CD14-positive monocyte (primary cell): ENCODE measurements around the gene FANCC. TPM values are rescaled to one million over a fixed set of nuclear protein-coding genes. Genes with fewer than 3 reads are reported as not detected.

ENCODE experiments used
- DNase-seq, 3 donors: peaks; one replicate each; pipeline ENCODE4 v3.0.0-alpha.2; 2011 to 2022
- H2AFZ ChIP-seq: 2 replicates; pipeline ENCODE4 v1.6.0; 2012; ENCODE audit warnings: mild to moderate bottlenecking, low read depth, low read length, inconsistent platforms; ENCODE audit not compliant: insufficient read depth, poor library complexity, severe bottlenecking
- H3K27ac ChIP-seq, 2 donors: 1 replicate in 1 of 2; 2 replicates in 1 of 2; pipeline ENCODE4 v1.5.1; 2012 to 2013; ENCODE audit warnings: low read length in 2 of 2, control low read depth in 1 of 2, inconsistent platforms in 1 of 2, low read depth in 1 of 2, mild to moderate bottlenecking in 1 of 2
- H3K27me3 ChIP-seq, 2 donors: one replicate each; pipeline versions ENCODE4 v1.6.0 to v1.6.1; 2011 to 2013; ENCODE audit warnings: low read length in 2 of 2; ENCODE audit not compliant: control insufficient read depth in 2 of 2, insufficient read depth in 2 of 2
- H3K36me3 ChIP-seq, 2 donors: replicated peaks in 1 of 2; 1 replicate in 1 of 2; 2 replicates in 1 of 2; pipeline versions ENCODE4 v1.5.1 to v1.6.1; 2012 to 2013; ENCODE audit warnings: low read length in 2 of 2, control low read depth in 1 of 2, inconsistent platforms in 1 of 2, mild to moderate bottlenecking in 1 of 2; ENCODE audit not compliant: insufficient read depth in 2 of 2, control insufficient read depth in 1 of 2
- H3K4me1 ChIP-seq, 2 donors: 1 replicate in 1 of 2; 2 replicates in 1 of 2; pipeline versions ENCODE4 v1.5.1 to v1.6.1; 2012 to 2013; ENCODE audit warnings: low read length in 2 of 2, control low read depth in 1 of 2, inconsistent platforms in 1 of 2, mild to moderate bottlenecking in 1 of 2, moderate library complexity in 1 of 2; ENCODE audit not compliant: insufficient read depth in 2 of 2, control insufficient read depth in 1 of 2
- H3K4me2 ChIP-seq: replicated peaks from 2 replicates; pipeline ENCODE3; 2012; ENCODE audit warnings: low read length, moderate library complexity, mild to moderate bottlenecking; ENCODE audit not compliant: poor library complexity, severe bottlenecking; ENCODE audit errors: extremely low read depth
- H3K4me3 ChIP-seq, 3 experiments: fragments of 200-600 bp in 1 of 3; sonication (generic) in 1 of 3; replicated peaks in 1 of 3; 1 replicate in 2 of 3; 2 replicates in 1 of 3; pipeline ENCODE4 v1.5.1; 2011 to 2013; ENCODE audit warnings: low read length in 3 of 3, mild to moderate bottlenecking in 3 of 3, control low read depth in 2 of 3, low read depth in 2 of 3, inconsistent platforms in 1 of 3, moderate library complexity in 1 of 3
- H3K79me2 ChIP-seq: 2 replicates; pipeline ENCODE4 v1.6.0; 2012; ENCODE audit warnings: mild to moderate bottlenecking, control low read depth, inconsistent platforms, low read length, moderate library complexity; ENCODE audit not compliant: insufficient read depth
- H3K9ac ChIP-seq: 2 replicates; pipeline ENCODE4 v1.6.0; 2017; ENCODE audit warnings: low read length, mild to moderate bottlenecking; ENCODE audit not compliant: insufficient read depth, poor library complexity, severe bottlenecking
- H3K9me3 ChIP-seq, 2 donors: replicated peaks in 1 of 2; 1 replicate in 1 of 2; 2 replicates in 1 of 2; pipeline versions ENCODE4 v1.5.1 to v1.6.1; 2012 to 2013; ENCODE audit warnings: low read length in 2 of 2, control low read depth in 1 of 2; ENCODE audit not compliant: control insufficient read depth in 1 of 2, insufficient read depth in 1 of 2
- H4K20me1 ChIP-seq: 2 replicates; pipeline ENCODE4 v1.6.0; 2012; ENCODE audit warnings: mild to moderate bottlenecking, low read length, control low read depth, moderate library complexity; ENCODE audit not compliant: insufficient read depth
- H3K27ac Mint-ChIP-seq, 7 donors: one replicate each; pipeline ENCODE4 v1.8.0; 2020; ENCODE audit warnings: mild to moderate bottlenecking in 7 of 7, mixed read lengths in 7 of 7, moderate library complexity in 6 of 7, inconsistent platforms in 2 of 7
- H3K27me3 Mint-ChIP-seq, 3 donors: one replicate each; pipeline ENCODE4 v1.8.0; 2021 to 2022; ENCODE audit warnings: low read depth in 3 of 3, mild to moderate bottlenecking in 3 of 3, mixed read lengths in 3 of 3, moderate library complexity in 3 of 3, inconsistent platforms in 1 of 3
- H3K36me3 Mint-ChIP-seq, 2 donors: one replicate each; pipeline ENCODE4 v1.8.0; 2020; ENCODE audit warnings: mixed read lengths in 2 of 2, inconsistent platforms in 1 of 2, mild to moderate bottlenecking in 1 of 2
- H3K4me1 Mint-ChIP-seq: one replicate; pipeline ENCODE4 v1.8.0; 2020; ENCODE audit warnings: mild to moderate bottlenecking, mixed read lengths
- H3K4me3 Mint-ChIP-seq, 2 donors: one replicate each; pipeline ENCODE4 v1.8.0; 2020; ENCODE audit warnings: mild to moderate bottlenecking in 2 of 2, mixed read lengths in 2 of 2, moderate library complexity in 1 of 2
- H3K9me3 Mint-ChIP-seq, 7 donors: one replicate each; pipeline ENCODE4 v1.8.0; 2020 to 2022; ENCODE audit warnings: mixed read lengths in 7 of 7, mild to moderate bottlenecking in 6 of 7, moderate library complexity in 6 of 7, inconsistent platforms in 2 of 7
- CTCF ChIP-seq: fragments of 200-600 bp; IDR thresholded peaks from one replicate; pipeline ENCODE4 v1.8.0; 2022; ENCODE audit warnings: antibody characterized with exemption, mild to moderate bottlenecking
- WGBS: methylation state at CpG from one replicate; pipeline ENCODE4 v1.1.5; 2013; ENCODE audit warnings: missing lambda C conversion rate; ENCODE audit not compliant: insufficient coverage; 5-methylcytosine and 5-hydroxymethylcytosine counted together
- intact Hi-C, 2 donors: fragments of 100-400 bp; cut with micrococcal nuclease; formaldehyde crosslinking; loops; one replicate each; pipeline versions ENCODE4 v1.15.0 to v1.15.1; 2023
- polyA plus RNA-seq, 3 donors: library from polyadenylated mRNA; depleted of rRNA in 1 of 3; unstranded in 2 of 3; stranded (reverse) in 1 of 3; fragments of 300-500 nt in 2 of 3; fragments of >200 nt in 1 of 3; fragmentation: Illumina TruSeq in 2 of 3; gene quantifications; 1 replicate in 2 of 3; 2 replicates in 1 of 3; pipeline ENCODE4 v1.2.3, GENCODE V29; 2012 to 2021

FANCC gene
- polyA plus RNA-seq, 3 donors = 1.2 to 2.2 (median 1.5) TPM

GRCh38 chr9:95058795-95059386 lies 258.6 kb downstream of the FANCC start:
- no peak overlapping the region for H3K4me3 ChIP-seq
- Mint-ChIP-seq H3K36me3 (peaks cover 11 to 15% of the 10 kb centered on the region in 2 donors), H3K4me1 (no peaks in the 10 kb centered on the region), H3K27me3 (peaks cover 0 to 4% (median 0%) of the 10 kb centered on the region in 3 donors), H3K9me3 (no peaks in the 10 kb centered on the region), H3K4me3 (no peak overlapping the region), H3K27ac (peak overlapping the region in 1 of 7 donors; percentile 60)
- no peak overlapping the region for H3K4me2 ChIP-seq
- no peaks in the 10 kb centered on the region for H3K27me3 ChIP-seq
- H3K27ac ChIP-seq = no peak overlapping the region
- no peaks in the 10 kb centered on the region for H3K36me3 ChIP-seq
- H3K9ac ChIP-seq = no peak overlapping the region
- H4K20me1 ChIP-seq = no peaks in the 10 kb centered on the region
- TF ChIP-seq CTCF = no peak
- H3K9me3 ChIP-seq = no peaks in the 10 kb centered on the region
- 98% methylated on average over 5 of the region's 7 CpGs for WGBS
- H2AFZ ChIP-seq = no peak overlapping the region
- intact Hi-C loops = no loop called here
- no peaks in the 10 kb centered on the region for H3K4me1 ChIP-seq
- H3K79me2 ChIP-seq = no peaks in the 10 kb centered on the region
- DNase-seq = no peak

- intact Hi-C loops = no loop called here
- no peak overlapping the region for H3K4me2 ChIP-seq
- no peaks in the 10 kb centered on the region for H3K9me3 ChIP-seq
- H3K79me2 ChIP-seq = no peaks in the 10 kb centered on the region
- no peaks in the 10 kb centered on the region for H3K27me3 ChIP-seq
- 80% methylated on average over 5 of the region's 7 CpGs for WGBS
- Mint-ChIP-seq H3K36me3 (peaks cover 6 to 10% of the 10 kb centered on the region in 2 donors), H3K27ac (no peak overlapping the region), H3K4me1 (no peaks in the 10 kb centered on the region), H3K9me3 (peaks cover 0 to 1% (median 0%) of the 10 kb centered on the region in 7 donors), H3K27me3 (peaks cover 0 to 4% (median 0%) of the 10 kb centered on the region in 3 donors), H3K4me3 (no peak overlapping the region)
- no peaks in the 10 kb centered on the region for H3K4me1 ChIP-seq
- no peaks in the 10 kb centered on the region for H3K36me3 ChIP-seq
- H4K20me1 ChIP-seq = no peaks in the 10 kb centered on the region
- H3K9ac ChIP-seq = no peak overlapping the region
- H2AFZ ChIP-seq = no peak overlapping the region
- no peak overlapping the region for H3K27ac ChIP-seq
- DNase-seq = no peak
- TF ChIP-seq CTCF = no peak
- no peak overlapping the region for H3K4me3 ChIP-seq
Measured at GRCh38 chr9:95058121-95058785, 259.3 kb downstream of the FANCC start.
